ENCODE measurements around the gene HNRNPL.
"Not testable (repeated sequence)": the region's sequence is repeated elsewhere in the genome, so short reads cannot be mapped to it uniquely, and the experiment has no call there.

Gene HNRNPL

GRCh38 chr19:38843175-38843758 is 6.5 kb downstream of the HNRNPL start:
- no peak for DNase-seq

- DNase-seq = peak; percentile 65
Observed at GRCh38 chr19:38842439-38843174, 7.2 kb downstream of the HNRNPL start.

DNA sequence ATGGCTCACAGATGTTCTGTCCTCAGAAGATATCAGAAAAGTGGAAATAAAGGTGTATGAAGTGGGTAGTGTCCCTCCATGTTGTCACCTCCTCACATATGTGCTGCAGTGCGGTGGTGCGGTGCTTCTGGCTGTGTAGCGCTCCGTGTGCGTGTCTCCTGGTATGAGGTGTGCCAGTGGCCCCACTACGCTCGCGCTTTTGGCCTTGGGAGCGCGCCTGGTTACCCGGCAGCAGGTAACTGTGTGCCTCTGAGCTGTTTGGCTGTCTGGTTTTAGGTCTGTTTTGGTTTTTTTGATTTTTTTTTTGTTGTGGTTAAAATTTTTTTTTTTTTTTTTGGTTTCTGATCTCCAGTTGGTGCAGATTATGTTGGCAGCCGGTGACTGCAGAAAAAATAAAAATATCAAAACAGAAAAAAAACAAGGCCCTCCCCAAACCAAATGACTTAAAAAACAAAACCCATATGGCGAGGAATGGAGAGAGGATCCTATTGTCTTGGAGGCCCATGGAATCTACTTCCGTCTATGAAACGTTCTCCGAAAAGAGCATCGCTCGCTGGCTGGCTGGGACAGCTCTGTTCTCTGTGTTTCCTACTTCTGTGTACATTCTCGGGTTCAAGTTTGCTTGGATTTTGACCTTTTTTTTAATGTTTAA is 7.9 kb downstream of the HNRNPL start:
- DNase-seq = no peak

- DNase-seq = no peak
Observed at GRCh38 chr19:38841180-38841766, 8.5 kb downstream of the HNRNPL start.

DNA sequence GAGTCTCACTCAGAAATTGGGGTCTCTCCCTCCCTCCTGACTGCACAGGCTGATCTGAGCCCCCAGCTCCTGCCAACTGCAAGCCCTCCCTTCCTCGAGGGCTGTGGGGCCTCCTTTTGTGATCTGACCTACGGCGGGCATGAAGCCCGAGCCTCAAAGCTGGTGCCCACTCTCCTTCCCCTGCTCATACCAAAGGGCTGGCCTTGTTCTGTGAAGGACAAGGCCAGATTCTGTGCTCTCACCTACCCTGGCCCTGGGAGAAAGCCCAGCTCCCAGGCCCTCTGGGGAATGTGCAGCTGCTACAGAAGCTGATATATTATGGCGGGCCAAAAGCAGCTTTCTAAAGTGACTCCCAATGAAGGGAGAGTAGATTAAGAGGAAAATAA is 9.2 kb downstream of the HNRNPL start:
- no peak for DNase-seq

DNA sequence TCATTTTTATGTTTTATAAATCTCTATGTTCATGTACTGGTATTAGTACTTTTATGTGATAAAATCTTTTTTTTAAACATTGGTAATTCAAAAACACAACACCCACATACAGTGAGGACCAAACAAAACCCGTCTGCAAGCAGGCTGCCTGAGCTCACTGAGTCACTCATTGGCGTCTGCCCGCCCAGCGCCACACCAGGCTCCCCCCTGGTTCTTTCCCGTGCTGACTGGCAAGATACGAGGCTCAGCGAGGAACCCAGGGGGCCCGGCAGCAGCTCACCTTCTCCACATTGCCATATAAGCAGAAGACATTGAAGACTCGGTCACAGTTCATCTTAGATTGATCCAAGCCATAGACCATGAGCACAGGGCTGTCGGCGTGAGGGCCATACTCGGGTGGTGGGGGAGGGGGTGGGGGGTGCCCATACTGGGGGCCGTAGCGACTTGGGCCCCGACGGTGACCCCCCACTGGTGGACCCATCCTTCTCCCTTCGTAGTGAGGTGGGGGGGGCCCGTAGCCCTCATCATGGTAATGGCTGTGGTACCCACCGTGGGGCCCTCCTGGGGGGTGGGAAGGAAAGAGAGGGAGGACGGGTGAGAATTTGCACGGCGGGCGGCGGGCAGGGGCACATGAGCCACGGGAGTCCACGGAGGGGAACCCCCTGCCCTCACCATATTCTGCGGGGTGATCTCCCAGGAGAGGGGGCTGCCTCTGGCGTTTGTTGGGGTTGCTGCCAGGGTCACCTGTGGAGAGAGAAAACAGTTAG is 9.8 kb downstream of the HNRNPL start:
- peak; percentile 50 for DNase-seq

- DNase-seq = no peak
Observed at GRCh38 chr19:38838986-38839761, 10.6 kb downstream of the HNRNPL start.

DNA sequence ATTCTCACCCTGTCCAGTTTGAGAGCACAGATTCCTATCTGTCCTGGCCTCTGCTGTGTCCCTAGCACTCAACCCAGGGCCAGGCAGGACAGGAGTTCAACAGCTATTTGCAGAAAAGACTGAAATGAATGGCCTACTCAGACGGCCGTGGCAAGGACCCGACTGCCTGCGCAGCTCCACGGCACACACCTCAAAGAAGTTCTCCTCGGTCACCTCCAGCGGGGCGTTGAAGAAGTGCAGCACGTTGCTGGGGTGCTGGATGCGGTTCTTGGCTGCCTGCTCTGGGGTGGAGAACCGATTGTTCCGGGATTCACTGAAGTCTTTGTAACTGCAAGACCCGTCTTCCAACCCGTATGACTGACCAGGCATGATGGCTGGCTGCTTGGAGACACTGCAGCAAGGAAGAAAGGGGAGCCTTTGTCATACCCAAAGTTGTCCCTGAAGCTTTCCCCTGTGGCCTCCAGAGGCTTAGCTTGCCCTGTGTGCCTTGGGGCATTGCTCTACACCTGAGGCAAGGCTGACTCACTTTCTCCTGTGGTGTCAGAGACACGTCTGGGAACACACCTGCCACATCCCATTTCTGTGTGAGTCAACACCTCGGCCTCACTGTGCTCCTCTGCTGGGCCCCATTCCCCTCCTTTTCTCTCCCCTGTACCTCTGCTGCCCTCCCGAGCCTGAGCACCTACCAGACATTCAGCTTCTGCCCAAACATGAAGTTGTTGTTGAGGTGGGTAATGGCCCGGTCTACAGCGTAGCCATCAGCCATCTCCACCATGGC is 11.4 kb downstream of the HNRNPL start:
- DNase-seq = peak; percentile 78

- DNase-seq = no peak
Observed at GRCh38 chr19:38837656-38838121, 12.1 kb downstream of the HNRNPL start.

- no peak for DNase-seq
Observed at GRCh38 chr19:38836983-38837626, 12.7 kb downstream of the HNRNPL start.

DNA sequence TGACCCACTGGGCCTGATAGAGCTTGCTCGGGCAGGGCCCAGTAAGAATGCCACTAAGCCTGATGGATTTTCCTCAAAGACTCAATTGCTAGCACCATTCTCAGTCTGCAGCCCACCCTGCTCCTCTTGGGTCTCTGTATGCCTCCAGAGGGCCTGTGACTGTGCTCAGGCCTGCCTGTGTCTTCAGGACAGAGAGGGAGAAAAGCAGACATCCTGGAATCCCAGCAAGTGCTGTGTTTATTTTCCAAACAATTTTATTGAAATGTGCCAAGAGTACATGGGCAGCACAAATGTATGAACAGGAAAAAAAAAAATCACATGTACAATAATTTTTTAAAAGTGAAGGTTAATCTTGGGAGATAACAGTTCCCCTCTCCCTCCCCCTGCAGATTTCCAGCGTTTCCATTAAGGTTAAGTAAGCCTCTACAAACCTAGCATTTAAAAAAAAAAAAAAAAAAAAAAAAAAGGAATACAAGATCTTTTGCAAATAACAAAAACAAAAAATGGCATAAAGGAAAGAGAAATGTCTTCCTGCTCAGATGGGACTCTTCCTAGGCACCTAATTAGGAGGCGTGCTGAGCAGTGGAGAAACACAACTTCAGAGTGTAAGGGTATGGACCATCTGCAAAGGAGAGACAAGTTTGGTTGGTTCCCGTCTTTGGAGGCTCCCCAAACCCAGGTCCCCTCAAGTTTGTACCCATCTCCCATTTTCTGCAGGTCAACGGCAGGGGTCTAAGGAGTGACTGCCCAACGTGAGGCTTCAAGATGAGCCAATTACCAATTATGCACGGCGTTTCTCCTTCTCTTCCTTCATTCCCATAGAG is 13.4 kb downstream of the HNRNPL start:
- DNase-seq = no peak

DNA sequence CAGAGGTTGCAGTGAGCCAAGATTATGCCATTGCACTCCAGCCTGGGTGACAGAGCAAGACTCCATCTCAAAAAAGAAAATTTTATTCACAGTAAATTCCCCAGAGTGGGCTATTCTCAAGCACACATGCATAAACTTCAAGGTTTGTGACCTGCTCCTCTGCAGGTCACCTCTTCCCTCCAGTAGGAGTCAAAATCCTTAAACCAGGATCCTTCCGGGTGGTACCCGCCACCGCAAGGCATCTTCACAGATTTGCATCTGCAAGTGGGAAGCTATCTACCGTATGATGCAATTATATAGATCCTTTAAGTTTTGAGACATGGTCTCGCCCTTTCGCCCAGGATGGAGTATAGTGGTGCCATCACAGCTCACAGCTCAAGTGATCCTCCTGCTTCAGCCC is 15.2 kb downstream of the HNRNPL start:
- no peak for DNase-seq

GRCh38 chr19:38834104-38834490 is 15.7 kb downstream of the HNRNPL start:
- no peak for DNase-seq

GRCh38 chr19:38833092-38833425 is 16.7 kb downstream of the HNRNPL start:
- no peak for DNase-seq

- DNase-seq = peak; percentile 45
Observed at GRCh38 chr19:38831142-38831605, 18.6 kb downstream of the HNRNPL start.

GRCh38 chr19:38830039-38830733 is 19.6 kb downstream of the HNRNPL start:
- no peak for DNase-seq

DNA sequence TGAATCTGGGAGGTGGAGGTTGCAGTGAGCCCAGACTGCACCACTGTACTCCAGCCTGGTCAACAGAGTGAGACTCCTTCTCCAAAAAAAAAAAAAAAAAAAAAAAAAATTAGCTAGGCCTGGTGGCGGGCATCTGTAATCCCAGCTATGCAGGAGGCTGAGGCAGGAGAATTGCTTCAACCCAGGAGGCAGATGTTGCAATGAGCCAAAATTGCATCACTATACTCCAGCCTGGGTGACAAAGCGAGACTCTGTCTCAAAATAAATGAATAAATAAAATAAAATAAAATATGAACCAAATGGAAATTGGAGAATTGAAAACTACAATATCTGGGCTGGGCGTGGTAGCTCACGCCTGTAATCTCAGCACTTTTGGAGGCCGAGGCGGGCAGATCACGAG is 20.6 kb downstream of the HNRNPL start:
- not testable (repeated sequence) for DNase-seq

DNA sequence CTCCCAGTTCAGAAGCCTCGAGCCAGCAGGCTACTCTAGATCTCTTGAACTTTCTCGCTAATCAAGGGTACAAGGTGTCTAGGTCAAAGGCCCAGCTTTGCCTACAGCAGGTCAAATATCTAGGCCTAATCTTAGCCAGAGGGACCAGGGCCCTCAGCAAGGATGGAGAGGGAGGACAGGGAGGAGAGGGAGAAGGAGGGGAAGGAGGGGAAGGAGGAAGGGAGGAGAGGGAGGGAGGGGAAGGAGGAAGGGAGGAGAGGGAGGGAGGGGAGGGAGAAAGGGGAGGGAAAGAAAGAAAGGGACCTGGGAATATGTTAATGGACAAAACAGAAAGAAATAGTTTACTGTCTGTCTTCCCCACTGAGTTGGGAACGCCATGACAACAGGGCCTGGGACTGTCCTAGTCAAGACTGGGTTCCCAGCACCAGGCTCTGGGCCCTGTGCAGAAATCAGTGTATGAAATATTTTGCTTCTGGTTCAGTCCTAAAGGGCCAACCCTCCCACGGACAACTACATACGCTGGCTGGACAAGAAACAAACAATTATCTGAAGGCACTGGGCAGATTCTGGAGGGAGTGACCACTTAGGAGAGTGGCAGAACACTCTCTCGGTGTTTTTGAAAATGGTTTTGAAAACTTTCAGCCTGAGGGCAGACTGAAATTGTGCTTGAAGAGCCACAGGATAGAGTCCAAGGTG is 22.8 kb downstream of the HNRNPL start:
- no peak for DNase-seq

- not testable (repeated sequence) for DNase-seq
Observed at GRCh38 chr19:38825936-38826335, 23.9 kb downstream of the HNRNPL start.

Data from stimulated activated CD4-positive, alpha-beta T cell treated with anti-CD3 and anti-CD28 coated beads, Interleukin-15, amount 100 ng/mL, for 24 hours (primary cell).